Keratinocyte (primary cell): Measurements from ENCODE around the gene SMIM11. TPM values are rescaled to one million over a fixed set of nuclear protein-coding genes. Genes with fewer than 3 reads are reported as not detected.

Experiments
- DNase-seq: peaks from one replicate; pipeline ENCODE4 v3.0.0-alpha.2; 2011; ENCODE audit warnings: low read depth, missing footprints, low spot score
- FAIRE-seq: peaks from 2 replicates; lab custom pipeline; 2011; peaks lifted over from hg19 to GRCh38; lab: Jason Lieb, UNC
- H2AFZ ChIP-seq: 2 replicates; pipeline ENCODE4 v1.6.0; 2012; ENCODE audit warnings: low read length, control low read depth, inconsistent platforms; ENCODE audit not compliant: control insufficient read depth
- H3K27ac ChIP-seq: 2 replicates; pipeline ENCODE4 v1.5.1; 2011; ENCODE audit warnings: low read length; ENCODE audit not compliant: control insufficient read depth, insufficient read depth
- H3K27me3 ChIP-seq: 3 replicates; pipeline ENCODE4 v1.6.0; 2011; ENCODE audit warnings: low read length; ENCODE audit not compliant: control insufficient read depth, insufficient read depth; ENCODE audit errors: extremely low read depth
- H3K36me3 ChIP-seq, 2 experiments: 2 replicates in 1 of 2; 3 replicates in 1 of 2; pipeline ENCODE4 v1.5.1; 2011; ENCODE audit warnings: low read length in 2 of 2, mild to moderate bottlenecking in 1 of 2; ENCODE audit not compliant: control insufficient read depth in 2 of 2, insufficient read depth in 2 of 2; ENCODE audit errors: extremely low read depth in 1 of 2
- H3K4me1 ChIP-seq: 3 replicates; pipeline ENCODE4 v1.5.1; 2011; ENCODE audit warnings: low read length; ENCODE audit not compliant: control insufficient read depth, insufficient read depth; ENCODE audit errors: extremely low read depth
- H3K4me2 ChIP-seq: 3 replicates; pipeline ENCODE4 v1.6.0; 2011; ENCODE audit warnings: low read depth, low read length; ENCODE audit not compliant: control insufficient read depth, insufficient read depth; ENCODE audit errors: extremely low read depth
- H3K4me3 ChIP-seq, 3 experiments: fragments of 200-600 bp in 1 of 3; sonication (generic) in 1 of 3; 2 replicates in 2 of 3; 3 replicates in 1 of 3; pipeline ENCODE4 v1.5.1; 2011 to 2016; ENCODE audit warnings: low read length in 3 of 3, mild to moderate bottlenecking in 3 of 3, control low read depth in 2 of 3, inconsistent platforms in 1 of 3, low read depth in 1 of 3, mixed read lengths in 1 of 3, mixed run types in 1 of 3, moderate library complexity in 1 of 3; ENCODE audit not compliant: control insufficient read depth in 2 of 3, insufficient read depth in 2 of 3; ENCODE audit errors: extremely low read depth in 1 of 3
- H3K79me2 ChIP-seq: 2 replicates; pipeline ENCODE4 v1.6.0; 2012; ENCODE audit warnings: low read length; ENCODE audit not compliant: control insufficient read depth, insufficient read depth
- H3K9ac ChIP-seq: 3 replicates; pipeline ENCODE4 v1.6.0; 2011; ENCODE audit warnings: low read length; ENCODE audit not compliant: control insufficient read depth, insufficient read depth; ENCODE audit errors: extremely low read depth
- H3K9me1 ChIP-seq: 3 replicates; pipeline ENCODE4 v1.6.0; 2011; ENCODE audit warnings: low read length; ENCODE audit not compliant: control insufficient read depth, insufficient read depth; ENCODE audit errors: extremely low read depth
- H3K9me3 ChIP-seq: 2 replicates; pipeline ENCODE4 v1.5.1; 2012; ENCODE audit warnings: low read depth, low read length; ENCODE audit not compliant: control insufficient read depth
- H4K20me1 ChIP-seq: 3 replicates; pipeline ENCODE4 v1.6.0; 2011; ENCODE audit warnings: low read length; ENCODE audit not compliant: control insufficient read depth, insufficient read depth; ENCODE audit errors: extremely low read depth
- CTCF ChIP-seq, 3 experiments: IDR thresholded peaks in 1 of 3; conservative IDR thresholded peaks in 1 of 3; optimal IDR thresholded peaks in 1 of 3; 2 replicates in 2 of 3; 3 replicates in 1 of 3; pipeline versions ENCODE3 to v1.5.1; 2011; ENCODE audit warnings: low read length in 3 of 3, mild to moderate bottlenecking in 3 of 3, moderate library complexity in 2 of 3, control low read depth in 1 of 3, inconsistent platforms in 1 of 3; ENCODE audit not compliant: insufficient read depth in 2 of 3; ENCODE audit errors: extremely low read depth in 1 of 3
- EZH2 ChIP-seq: IDR thresholded peaks from one replicate; pipeline ENCODE4 v1.6.1; 2012; ENCODE audit warnings: inconsistent platforms, mild to moderate bottlenecking, low read length, moderate library complexity
- dilution Hi-C: fragments of 300-500 bp; cut with MboI; formaldehyde crosslinking; loops from one replicate; pipeline ENCODE4 v1.7.0; 2020; ENCODE audit warnings: low sequenced_read_pairs; ENCODE audit not compliant: extremely low pct_ligation_motif_present
- polyA plus RNA-seq, 5 experiments: library from polyadenylated mRNA; depleted of rRNA in 3 of 5; stranded (reverse) in 3 of 5; stranded (forward) in 1 of 5; unstranded in 1 of 5; fragments of >200 nt; gene quantifications; 1 replicate in 1 of 5; 2 replicates in 3 of 5; 3 replicates in 1 of 5; pipeline versions ENCODE4 v1.2.1 to v1.2.3, GENCODE V29; 2011 to 2012; ENCODE audit warnings: missing spikeins in 2 of 5, low read depth in 1 of 5, low replicate concordance in 1 of 5

The SMIM11 gene
- polyA plus RNA-seq, 1 donor (not counting 4 experiments of a cell fraction or from before 2014, with no cell fraction given), result 2.7 TPM

DNA sequence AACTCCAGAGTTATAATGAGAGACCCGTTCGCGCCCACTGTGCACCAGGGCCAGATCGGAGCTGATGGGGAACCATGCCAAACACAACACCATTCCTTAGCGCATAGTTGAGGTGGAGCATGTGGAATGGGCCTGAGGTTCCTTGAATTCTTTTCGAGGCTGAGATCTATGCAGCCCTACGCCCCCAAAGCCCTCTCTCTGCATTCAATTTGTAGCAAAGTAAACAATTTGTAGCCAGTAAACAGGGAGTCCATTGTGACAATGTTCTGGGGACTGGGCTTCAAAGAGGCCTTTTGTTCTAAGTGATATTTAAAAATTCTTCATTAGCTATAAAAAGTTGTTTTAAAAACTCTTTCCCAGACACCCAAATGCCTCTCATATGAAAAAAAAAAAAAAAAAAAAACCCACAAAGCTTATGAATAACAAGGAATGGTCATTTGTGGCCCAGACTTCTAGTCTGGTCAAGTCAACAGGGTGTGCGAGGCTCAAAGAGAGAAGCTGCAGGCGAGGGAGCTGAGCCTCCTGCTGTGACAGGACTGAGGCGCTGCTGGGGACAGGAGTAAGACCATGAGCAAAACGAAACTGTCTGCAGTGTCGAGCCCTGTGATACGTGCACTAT, 42.1 kb upstream of the SMIM11 start:
- Histone ChIP-seq H3K9me1 (no peaks in the 10 kb centered on the region), H2AFZ (no peak overlapping the region), H3K9ac (no peak overlapping the region), H3K79me2 (no peaks in the 10 kb centered on the region), H3K36me3 (no peaks in the 10 kb centered on the region), H3K9me3 (no peaks in the 10 kb centered on the region), H4K20me1 (no peaks in the 10 kb centered on the region), H3K4me2 (no peak overlapping the region), H3K4me1 (peaks cover 3% of the 10 kb centered on the region), H3K4me3 (no peak overlapping the region), H3K27me3 (peaks cover 3% of the 10 kb centered on the region), H3K27ac (no peak overlapping the region)
- TF ChIP-seq CTCF (optimal IDR thresholded peaks at IDR 0.05 in 1 of 3, IDR thresholded peaks at IDR 0.05 in 1 of 3, conservative IDR thresholded peaks at IDR 0.05 in 1 of 3; ENCODE audit: extremely low read depth in 1 of 3, insufficient read depth in 2 of 3, low read length in 3 of 3), result no peak
- no peak for TF ChIP-seq EZH2
- dilution Hi-C loops, result no loop called here
- no peak for DNase-seq
- no peak for FAIRE-seq

- FAIRE-seq (no peak), DNase-seq (no peak)
- Histone ChIP-seq H4K20me1 (no peaks in the 10 kb centered on the region), H3K79me2 (no peaks in the 10 kb centered on the region), H3K4me1 (peaks cover 3% of the 10 kb centered on the region), H3K36me3 (no peaks in the 10 kb centered on the region), H3K4me2 (no peak overlapping the region), H3K27ac (no peak overlapping the region), H3K4me3 (no peak overlapping the region), H3K9me3 (no peaks in the 10 kb centered on the region), H3K27me3 (peaks cover 11% of the 10 kb centered on the region), H3K9ac (no peak overlapping the region), H3K9me1 (no peaks in the 10 kb centered on the region), H2AFZ (no peak overlapping the region)
- TF ChIP-seq CTCF (optimal IDR thresholded peaks at IDR 0.05 in 1 of 3, IDR thresholded peaks at IDR 0.05 in 1 of 3, conservative IDR thresholded peaks at IDR 0.05 in 1 of 3; ENCODE audit: extremely low read depth in 1 of 3, insufficient read depth in 2 of 3, low read length in 3 of 3) (no peak), EZH2 (no peak)
- dilution Hi-C loops, result no loop called here
Observed at GRCh38 chr21:34335316-34335715, 40.0 kb upstream of the SMIM11 start.
